ENCODE data around the gene ANKUB1. TPM values are rescaled to one million over a fixed set of nuclear protein-coding genes. Genes with fewer than 3 reads are reported as not detected.

The ANKUB1 gene
- total RNA-seq, 2 experiments from 2014 or later = not detected

DNA sequence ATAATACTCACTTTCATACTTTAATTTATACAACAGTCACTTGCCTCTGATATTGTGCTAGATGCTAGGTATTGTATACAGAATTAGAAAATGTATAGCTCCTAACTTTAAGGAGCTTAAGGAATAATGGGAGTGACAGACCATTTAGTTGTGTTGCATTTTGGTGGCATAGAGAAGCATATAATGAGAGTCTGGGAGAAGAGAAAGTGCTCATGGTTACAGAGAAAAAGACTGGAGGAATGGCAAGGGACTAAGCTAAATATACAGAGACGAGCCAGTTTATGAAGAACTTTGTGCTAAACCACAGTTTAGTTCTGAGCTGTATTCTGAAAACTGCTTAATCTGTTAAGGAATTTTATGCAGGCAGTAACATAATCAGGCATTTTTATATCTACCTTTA lies 27.1 kb upstream of the ANKUB1 start:
- ChIA-PET CTCF (interaction anchor here (0.6 to 6.6 kb wide), 2 partner anchors 11 to 408 kb away, joined by 4 to 40 read pairs; no protein-coding TSS in a partner anchor), POLR2A (interaction anchor here (0.6 kb wide), 1 partner anchor 627 kb away, joined by 4 read pairs; no protein-coding TSS in a partner anchor)
- Mint-ChIP-seq H3K27ac (no peak overlapping the region), H3K9me3 (no peaks in the 10 kb centered on the region), H3K4me1 (ENCODE audit: low read depth) (peaks cover 73% of the 10 kb centered on the region), H3K36me3 (peaks cover 8% of the 10 kb centered on the region), H3K27me3 (no peaks in the 10 kb centered on the region), H3K4me3 (no peak overlapping the region)
- intact Hi-C loops (cut with micrococcal nuclease) = no loop called here
- DNase-seq = no peak

DNA sequence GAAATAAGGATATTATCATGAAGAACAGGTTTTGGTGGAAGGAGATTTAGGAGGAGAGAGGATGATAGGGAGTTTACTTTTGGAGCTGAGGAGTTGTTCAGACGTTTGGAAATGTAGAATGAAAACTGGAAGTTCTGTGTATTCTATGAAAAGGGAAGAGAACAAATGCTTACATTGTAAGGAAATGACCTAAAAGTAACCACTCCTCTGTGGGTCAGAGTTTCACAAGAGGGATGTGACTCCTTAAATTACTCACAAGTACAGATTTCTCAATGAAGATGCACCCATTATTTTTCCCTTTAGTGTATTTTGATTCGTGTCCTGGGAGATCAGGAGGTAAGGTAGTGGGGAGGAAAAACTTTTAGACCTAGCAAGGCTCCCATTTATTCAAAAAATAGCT lies 24.6 kb upstream of the ANKUB1 start:
- Mint-ChIP-seq H3K27me3 (no peaks in the 10 kb centered on the region), H3K4me1 (ENCODE audit: low read depth) (peaks cover 70% of the 10 kb centered on the region), H3K9me3 (no peaks in the 10 kb centered on the region), H3K27ac (no peak overlapping the region), H3K36me3 (peaks cover 8% of the 10 kb centered on the region), H3K4me3 (no peak overlapping the region)
- DNase-seq = no peak
- POLR2A ChIA-PET = no interaction called here
- CTCF ChIA-PET = interaction anchor here (1.0 kb wide), 1 partner anchor 9 kb away, joined by 6 read pairs; no protein-coding TSS in a partner anchor
- intact Hi-C loops (cut with micrococcal nuclease) = no loop called here

DNA sequence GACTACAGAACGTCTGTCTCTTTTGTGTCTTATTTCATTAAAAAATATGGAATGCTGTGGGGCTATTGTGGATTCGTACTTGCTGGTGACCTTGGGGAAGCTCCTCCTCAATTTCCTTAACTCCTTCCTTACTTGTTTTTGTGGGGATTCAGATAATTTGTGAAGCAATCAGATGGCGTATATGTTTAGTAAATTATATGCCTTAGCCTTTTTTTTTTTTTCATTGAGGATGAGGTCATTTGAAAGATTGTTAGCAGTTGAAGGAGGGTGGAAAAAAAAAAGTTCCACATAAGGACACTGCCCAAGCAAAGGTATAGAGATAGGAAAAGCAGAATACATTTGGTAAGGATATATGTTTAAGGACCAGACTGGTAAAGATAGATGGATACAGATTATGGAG lies 24.0 kb upstream of the ANKUB1 start:
- no peak overlapping the region for H3K4me3 Mint-ChIP-seq
- DNase-seq = no peak
- CTCF ChIA-PET = no interaction called here
- intact Hi-C loops (cut with micrococcal nuclease) = no loop called here
- H3K4me1 Mint-ChIP-seq (ENCODE audit: low read depth) = peaks cover 65% of the 10 kb centered on the region
- H3K27ac Mint-ChIP-seq = no peak overlapping the region
- POLR2A ChIA-PET = no interaction called here
- peaks cover 3% of the 10 kb centered on the region for H3K36me3 Mint-ChIP-seq
- H3K27me3 Mint-ChIP-seq = no peaks in the 10 kb centered on the region
- no peaks in the 10 kb centered on the region for H3K9me3 Mint-ChIP-seq

DNA sequence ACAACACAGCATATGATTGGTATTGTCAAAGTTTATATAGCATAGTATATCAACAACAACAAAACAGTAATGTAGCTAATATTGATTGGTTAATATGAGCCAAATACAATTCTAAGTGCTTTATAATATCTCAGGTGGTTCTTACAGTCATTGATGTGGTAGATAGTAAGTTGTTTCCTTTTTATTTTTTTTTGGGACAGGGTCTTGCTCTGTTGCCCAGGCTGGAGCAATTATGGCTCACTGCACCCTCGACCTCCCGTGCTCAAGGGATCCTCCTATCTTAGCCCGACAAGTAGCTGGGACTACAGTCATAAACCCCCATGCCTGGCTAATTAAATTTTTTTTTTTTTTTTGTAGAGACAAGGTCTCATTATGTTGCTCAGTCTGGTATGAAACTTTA lies 23.4 kb upstream of the ANKUB1 start:
- Mint-ChIP-seq H3K4me3 (no peak overlapping the region), H3K36me3 (peaks cover 3% of the 10 kb centered on the region), H3K27ac (no peak overlapping the region), H3K4me1 (ENCODE audit: low read depth) (peaks cover 63% of the 10 kb centered on the region), H3K27me3 (no peaks in the 10 kb centered on the region), H3K9me3 (no peaks in the 10 kb centered on the region)
- ChIA-PET CTCF (no interaction called here), POLR2A (no interaction called here)
- intact Hi-C loops (cut with micrococcal nuclease) = no loop called here
- no peak for DNase-seq

DNA sequence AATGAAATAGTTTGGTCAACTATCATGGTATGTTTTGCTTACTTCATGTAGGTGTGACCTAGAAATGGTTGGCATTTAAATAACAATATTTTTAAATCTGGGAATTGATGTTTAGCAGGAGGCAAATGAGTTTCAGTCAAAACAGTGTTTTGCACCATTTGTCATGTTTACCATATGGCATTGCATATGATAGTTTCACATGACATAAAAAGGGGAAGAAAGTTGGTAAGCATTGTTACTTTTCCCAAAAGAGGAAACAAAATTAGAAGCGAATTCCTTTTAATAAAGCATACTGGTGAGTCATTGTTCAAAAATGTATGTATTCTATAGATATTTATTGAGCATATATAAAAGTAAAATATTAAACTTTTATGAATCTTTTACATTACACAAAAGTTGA lies 23.0 kb upstream of the ANKUB1 start:
- ChIA-PET POLR2A (no interaction called here), CTCF (interaction anchor here (1.0 kb wide), 1 partner anchor 43 kb away, joined by 3 read pairs; no protein-coding TSS in a partner anchor)
- H3K27ac Mint-ChIP-seq = no peak overlapping the region
- no peak for DNase-seq
- intact Hi-C loops (cut with micrococcal nuclease) = no loop called here
- no peaks in the 10 kb centered on the region for H3K27me3 Mint-ChIP-seq
- peaks cover 62% of the 10 kb centered on the region for H3K4me1 Mint-ChIP-seq (ENCODE audit: low read depth)
- peaks cover 3% of the 10 kb centered on the region for H3K36me3 Mint-ChIP-seq
- peak overlapping the region; percentile 14 for H3K4me3 Mint-ChIP-seq
- H3K9me3 Mint-ChIP-seq = no peaks in the 10 kb centered on the region

DNA sequence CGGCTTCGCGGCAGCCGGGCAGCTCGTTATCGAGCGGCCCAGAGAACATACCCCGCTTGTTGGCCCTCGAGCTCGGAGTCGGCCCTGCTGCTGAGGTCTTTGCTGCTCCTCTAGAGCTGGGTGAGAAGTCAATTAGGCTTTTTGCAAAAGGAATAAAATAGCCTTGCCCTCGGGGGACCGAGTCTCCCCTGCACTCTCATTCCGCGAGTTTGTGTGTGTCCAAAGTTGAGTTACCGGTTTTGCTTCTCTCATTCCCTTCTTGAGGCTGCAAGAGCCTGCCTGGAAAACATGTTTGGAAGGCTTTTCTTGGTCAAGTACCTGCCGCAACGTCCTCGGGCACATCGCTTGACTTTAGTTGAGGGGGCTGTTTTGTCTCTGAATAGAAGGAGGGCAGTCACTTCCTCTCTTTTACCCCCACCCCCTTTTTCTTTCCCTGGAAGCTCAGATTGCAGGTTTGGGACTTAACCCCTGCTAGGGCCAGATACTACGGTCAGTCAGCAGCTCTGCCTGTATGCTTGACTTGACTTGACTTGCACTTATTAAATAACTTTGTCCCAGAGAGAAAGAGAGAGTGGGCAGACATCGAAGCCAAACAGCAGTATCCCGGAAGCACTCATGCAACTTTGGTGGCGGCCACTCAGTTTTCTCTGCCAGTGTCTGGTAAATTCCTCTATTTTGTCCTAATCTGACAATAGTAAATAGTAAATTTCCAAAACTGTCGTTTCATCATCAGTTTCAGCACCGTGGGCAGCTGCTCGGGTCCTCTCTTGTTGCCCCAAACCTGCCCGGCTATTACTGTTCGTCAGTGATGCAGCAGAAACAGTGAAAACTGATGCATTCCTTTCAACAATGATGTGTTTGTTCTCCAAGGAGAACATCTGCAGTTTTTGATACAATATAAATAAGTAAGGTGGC lies 21.3 kb upstream of the ANKUB1 start:
- H3K27ac Mint-ChIP-seq = peak overlapping the region; percentile 98
- intact Hi-C loops (cut with micrococcal nuclease) = loop anchor here (1.0 to 2.0 kb wide), 5 partner anchors 61 to 595 kb away; partner anchors contain the start of genes COMMD2, PFN2 and TSC22D2
- ChIA-PET POLR2A (interaction anchor here (1.0 to 1.3 kb wide), 2 partner anchors 10 to 62 kb away, joined by 3 to 4 read pairs; no protein-coding TSS in a partner anchor), CTCF (interaction anchor here (0.8 to 1.0 kb wide), 4 partner anchors 17 to 283 kb away, joined by 3 to 4 read pairs (median 3); no protein-coding TSS in a partner anchor)
- H3K36me3 Mint-ChIP-seq = peaks cover 3% of the 10 kb centered on the region
- H3K4me3 Mint-ChIP-seq = peak overlapping the region; percentile 90
- no peaks in the 10 kb centered on the region for H3K9me3 Mint-ChIP-seq
- peak; percentile 33 for DNase-seq
- H3K27me3 Mint-ChIP-seq = no peaks in the 10 kb centered on the region
- H3K4me1 Mint-ChIP-seq (ENCODE audit: low read depth) = peaks cover 49% of the 10 kb centered on the region

DNA sequence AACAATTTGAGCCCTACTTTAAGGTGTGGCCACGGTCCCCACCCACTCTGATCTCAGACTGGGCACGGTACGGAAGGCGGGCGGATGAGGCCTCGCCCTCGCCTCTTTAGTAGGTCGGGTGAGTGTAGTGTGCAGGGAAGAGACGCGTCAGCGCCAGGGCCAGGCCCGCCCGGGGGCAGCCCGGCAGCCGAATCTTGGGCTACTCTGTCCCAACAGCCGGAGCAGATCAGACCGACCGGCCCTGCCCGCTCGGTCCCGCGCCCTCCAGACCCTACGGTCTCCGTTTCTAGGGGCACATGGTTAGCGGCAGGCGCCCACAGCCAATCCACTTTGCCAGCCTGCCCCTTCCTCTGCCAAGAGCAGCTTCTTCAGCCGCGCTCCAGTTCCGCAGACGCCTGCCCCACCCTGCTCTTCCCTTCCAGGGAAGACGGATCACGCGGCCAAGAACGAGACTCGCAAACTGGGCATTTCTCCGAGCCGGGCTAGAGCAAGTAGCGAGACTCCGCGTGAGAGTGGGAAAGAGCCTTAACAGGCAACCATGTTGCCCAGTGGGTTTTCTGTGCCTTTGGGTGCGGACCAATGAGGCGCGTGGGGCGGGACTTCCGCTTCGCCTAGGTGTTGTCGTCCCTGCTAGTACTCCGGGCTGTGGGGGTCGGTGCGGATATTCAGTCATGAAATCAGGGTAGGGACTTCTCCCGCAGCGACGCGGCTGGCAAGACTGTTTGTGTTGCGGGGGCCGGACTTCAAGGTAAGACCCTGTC lies 20.4 kb upstream of the ANKUB1 start, which contains the start of gene RNF13:
RNF13 (plus strand) TSS at position 610 of the 761 bp plus-strand sequence. CDS start 32,812 bp downstream, outside the sequence.
- intact Hi-C loops (cut with micrococcal nuclease) = loop anchor here (1.0 to 2.0 kb wide), 5 partner anchors 60 to 596 kb away; partner anchors contain the start of genes COMMD2, PFN2 and TSC22D2
- CTCF ChIA-PET = no interaction called here
- peaks cover 41% of the 10 kb centered on the region for H3K4me1 Mint-ChIP-seq (ENCODE audit: low read depth)
- POLR2A ChIA-PET = interaction anchor here (1.0 to 1.3 kb wide), 2 partner anchors 10 to 61 kb away, joined by 3 to 4 read pairs; no protein-coding TSS in a partner anchor
- peak; percentile 95 for DNase-seq
- H3K4me3 Mint-ChIP-seq = peak within 1 kb of the TSS; percentile 90
- peak within 1 kb of the TSS; percentile 98 for H3K27ac Mint-ChIP-seq
- no peaks in the 10 kb centered on the region for H3K9me3 Mint-ChIP-seq
- peaks cover 3% of the 10 kb centered on the region for H3K36me3 Mint-ChIP-seq
- peaks cover 3% of the 10 kb centered on the region for H3K27me3 Mint-ChIP-seq

DNA sequence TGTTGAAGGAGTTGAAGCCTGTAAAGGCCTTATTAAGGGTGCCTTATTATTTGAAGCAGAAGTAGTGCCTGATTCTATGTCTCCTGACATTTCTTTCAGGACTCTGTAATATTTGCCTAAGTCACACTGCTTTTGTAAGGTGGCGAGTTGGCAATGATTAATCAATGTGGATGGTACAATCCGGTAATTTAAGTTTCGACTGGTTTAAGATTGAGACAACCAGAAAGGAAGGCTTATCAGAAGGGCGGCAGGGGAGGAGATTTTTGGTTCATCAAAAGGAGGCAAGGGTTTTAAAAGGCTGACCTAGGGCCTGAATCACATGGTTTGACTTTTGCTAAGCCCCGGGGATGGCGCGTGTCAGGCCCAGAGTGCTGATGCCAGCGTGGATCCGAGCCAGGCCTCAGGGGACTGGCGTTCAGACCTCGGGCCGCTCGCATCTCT lies 19.8 kb upstream of the ANKUB1 start:
- Mint-ChIP-seq H3K27me3 (peaks cover 3% of the 10 kb centered on the region), H3K27ac (peak overlapping the region; percentile 98), H3K4me1 (ENCODE audit: low read depth) (peaks cover 35% of the 10 kb centered on the region), H3K9me3 (no peaks in the 10 kb centered on the region), H3K4me3 (peak overlapping the region; percentile 90), H3K36me3 (peaks cover 3% of the 10 kb centered on the region)
- ChIA-PET POLR2A (interaction anchor here (1.3 kb wide), 1 partner anchor 61 kb away, joined by 3 read pairs; no protein-coding TSS in a partner anchor), CTCF (no interaction called here)
- DNase-seq = no peak
- intact Hi-C loops (cut with micrococcal nuclease) = loop anchor here (2.0 kb wide), 3 partner anchors 109 to 231 kb away; partner anchors contain the start of gene PFN2

DNA sequence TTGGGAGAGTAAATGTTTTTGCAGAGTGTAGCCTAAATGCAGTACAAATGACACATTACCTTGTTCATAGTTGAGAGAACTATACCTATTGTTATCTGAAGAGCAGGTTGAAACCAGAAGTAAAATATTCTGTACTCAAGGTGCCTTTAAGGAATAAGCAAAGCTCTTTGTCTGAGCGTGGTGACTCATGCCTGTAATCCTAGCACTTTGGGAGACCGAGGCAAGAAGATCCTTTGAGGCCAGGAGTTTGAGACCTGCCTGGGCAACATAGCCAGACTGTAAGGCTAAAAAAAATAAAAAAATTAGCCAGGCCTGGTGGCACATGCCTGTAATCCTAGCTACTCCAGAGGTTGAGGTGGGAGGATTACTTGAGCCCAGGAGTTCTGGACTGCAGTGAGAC lies 18.5 kb upstream of the ANKUB1 start:
- CTCF ChIA-PET = interaction anchor here (1.5 kb wide), 1 partner anchor 40 kb away, joined by 3 read pairs; no protein-coding TSS in a partner anchor
- Mint-ChIP-seq H3K36me3 (peaks cover 3% of the 10 kb centered on the region), H3K4me1 (ENCODE audit: low read depth) (peaks cover 23% of the 10 kb centered on the region), H3K4me3 (no peak overlapping the region), H3K9me3 (no peaks in the 10 kb centered on the region), H3K27me3 (peaks cover 3% of the 10 kb centered on the region), H3K27ac (no peak overlapping the region)
- no peak for DNase-seq
- POLR2A ChIA-PET = interaction anchor here (0.6 kb wide), 1 partner anchor 725 kb away, joined by 3 read pairs; the partner anchor contains the start of gene HLTF
- intact Hi-C loops (cut with micrococcal nuclease) = no loop called here

DNA sequence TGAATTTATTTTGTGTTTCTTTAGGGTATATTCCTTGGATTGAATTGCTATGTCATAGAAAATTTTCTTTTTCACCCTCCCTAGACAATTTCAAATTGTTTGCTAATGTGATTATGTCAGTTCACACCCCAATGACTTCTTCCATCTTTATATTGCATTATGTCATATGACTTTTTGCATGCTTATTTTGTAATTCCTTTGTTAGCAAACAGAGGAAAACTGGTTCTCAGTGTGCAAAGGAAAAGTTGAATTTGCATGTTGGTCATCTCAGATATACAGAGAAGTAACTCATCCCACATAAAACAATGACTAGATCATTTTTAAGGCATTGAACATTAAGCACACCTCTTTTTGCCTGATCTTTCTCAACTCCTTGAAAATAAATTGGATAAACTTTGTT lies 17.3 kb upstream of the ANKUB1 start:
- Mint-ChIP-seq H3K9me3 (no peaks in the 10 kb centered on the region), H3K4me1 (ENCODE audit: low read depth) (peaks cover 13% of the 10 kb centered on the region), H3K27ac (no peak overlapping the region), H3K4me3 (no peak overlapping the region), H3K27me3 (peaks cover 3% of the 10 kb centered on the region), H3K36me3 (no peaks in the 10 kb centered on the region)
- CTCF ChIA-PET = interaction anchor here (1.1 to 3.0 kb wide), 4 partner anchors 34 to 298 kb away, joined by 4 to 29 read pairs (median 11); no protein-coding TSS in a partner anchor
- intact Hi-C loops (cut with micrococcal nuclease) = loop anchor here (2.0 to 5.0 kb wide), 2 partner anchors 241 to 517 kb away; no protein-coding TSS in a partner anchor
- POLR2A ChIA-PET = no interaction called here
- DNase-seq = no peak

DNA sequence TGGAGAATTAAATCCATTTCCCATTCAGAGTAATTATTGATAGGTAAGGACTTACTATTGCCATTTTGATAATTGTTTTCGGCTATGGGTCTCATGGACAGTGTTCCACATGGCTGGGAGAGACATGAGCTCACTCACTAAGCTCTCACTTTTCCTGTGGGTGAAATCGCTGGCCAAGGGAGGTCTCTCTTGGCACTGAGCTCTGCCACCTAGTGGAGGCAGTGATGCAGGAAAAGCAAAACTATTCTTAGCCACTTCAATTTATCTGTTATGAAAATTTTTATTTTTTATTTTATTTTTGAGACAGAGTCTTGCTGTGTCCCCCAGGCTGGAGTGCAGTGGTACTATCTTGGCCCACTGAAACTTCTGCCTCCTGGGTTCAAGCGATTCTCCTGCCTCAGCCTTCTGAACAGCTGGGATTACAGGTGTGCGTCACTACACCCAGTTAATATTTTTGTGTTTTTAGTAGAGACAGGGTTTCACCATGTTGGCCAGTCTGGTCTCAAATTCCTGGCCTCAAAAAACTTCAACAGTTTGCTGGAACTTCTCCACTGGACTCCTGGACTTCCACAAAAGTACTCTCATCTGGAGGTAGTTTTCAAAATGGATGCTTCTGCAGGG lies 16.0 kb upstream of the ANKUB1 start:
- CTCF ChIA-PET = interaction anchor here (0.6 to 3.0 kb wide), 57 partner anchors 9 to 687 kb away, joined by 3 to 40 read pairs (median 4); partner anchors contain the start of genes ANKUB1, COMMD2 and HPS3
- Mint-ChIP-seq H3K4me1 (ENCODE audit: low read depth) (peaks cover 6% of the 10 kb centered on the region), H3K36me3 (no peaks in the 10 kb centered on the region), H3K4me3 (no peak overlapping the region), H3K27ac (no peak overlapping the region), H3K27me3 (peaks cover 3% of the 10 kb centered on the region), H3K9me3 (no peaks in the 10 kb centered on the region)
- POLR2A ChIA-PET = interaction anchor here (1.0 kb wide), 1 partner anchor 57 kb away, joined by 4 read pairs; the partner anchor contains the start of gene COMMD2
- intact Hi-C loops (cut with micrococcal nuclease) = loop anchor here (1.0 to 5.0 kb wide), 3 partner anchors 240 to 516 kb away; no protein-coding TSS in a partner anchor
- DNase-seq = peak; percentile 63

Measured in activated CD4-positive, alpha-beta memory T cell treated with anti-CD3 and anti-CD28 coated beads for 36 hours (primary cell).